AG09309 (cell line): ENCODE results near the gene SIRT2.
A peak's percentile ranks its signal among the peaks of the same experiment; 100 is the strongest.
"Not testable (repeated sequence)": the region's sequence is repeated elsewhere in the genome, so short reads cannot be mapped to it uniquely, and the experiment has no call there.

Experiments used
- DNase-seq: peaks from one replicate; pipeline ENCODE4 v3.0.0-alpha.2; 2010; ENCODE audit warnings: low read depth
- H3K4me3 ChIP-seq: 2 replicates; pipeline ENCODE4 v1.5.1; 2011; ENCODE audit warnings: mild to moderate bottlenecking, low read depth, low read length, moderate library complexity; ENCODE audit not compliant: control insufficient read depth
- TF ChIP-seq, protein P1 (sequence below): IDR thresholded peaks from 2 replicates; pipeline ENCODE4 v1.5.1; 2011; ENCODE audit warnings: mild to moderate bottlenecking, low read depth, low read length, inconsistent platforms; ENCODE audit not compliant: insufficient read depth, control insufficient read depth; ENCODE audit errors: missing control alignments

SIRT2 gene

DNA sequence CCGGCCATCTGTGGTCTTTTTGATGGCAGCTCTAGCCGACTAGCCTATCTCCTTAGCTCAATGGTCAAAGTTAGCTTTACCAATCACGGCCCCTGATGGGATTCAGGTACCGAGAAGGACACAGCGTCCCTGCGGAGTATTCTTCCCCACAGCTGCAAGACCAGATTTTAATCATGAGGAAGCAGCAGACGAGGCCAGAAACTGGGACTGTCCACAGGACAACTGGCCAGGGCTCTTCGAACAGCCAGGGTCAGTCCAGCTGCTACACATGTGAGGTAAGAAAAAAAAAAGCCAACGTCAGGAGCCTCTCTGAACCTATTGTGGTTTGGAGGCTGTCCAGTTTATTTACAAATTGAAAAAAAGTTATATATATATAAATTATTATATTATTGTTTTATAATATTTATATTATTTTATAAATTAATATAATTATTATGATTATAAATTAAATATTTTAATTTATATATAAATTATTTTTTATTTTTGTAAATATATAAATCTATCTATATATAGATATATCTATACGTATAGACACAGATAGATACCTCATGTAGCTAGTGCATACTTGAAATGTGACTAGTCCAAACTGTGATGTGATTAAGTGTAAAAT, 32.1 kb downstream of the SIRT2 start:
- H3K4me3 ChIP-seq, result no peak overlapping the region
- TF ChIP-seq, protein P1, sequence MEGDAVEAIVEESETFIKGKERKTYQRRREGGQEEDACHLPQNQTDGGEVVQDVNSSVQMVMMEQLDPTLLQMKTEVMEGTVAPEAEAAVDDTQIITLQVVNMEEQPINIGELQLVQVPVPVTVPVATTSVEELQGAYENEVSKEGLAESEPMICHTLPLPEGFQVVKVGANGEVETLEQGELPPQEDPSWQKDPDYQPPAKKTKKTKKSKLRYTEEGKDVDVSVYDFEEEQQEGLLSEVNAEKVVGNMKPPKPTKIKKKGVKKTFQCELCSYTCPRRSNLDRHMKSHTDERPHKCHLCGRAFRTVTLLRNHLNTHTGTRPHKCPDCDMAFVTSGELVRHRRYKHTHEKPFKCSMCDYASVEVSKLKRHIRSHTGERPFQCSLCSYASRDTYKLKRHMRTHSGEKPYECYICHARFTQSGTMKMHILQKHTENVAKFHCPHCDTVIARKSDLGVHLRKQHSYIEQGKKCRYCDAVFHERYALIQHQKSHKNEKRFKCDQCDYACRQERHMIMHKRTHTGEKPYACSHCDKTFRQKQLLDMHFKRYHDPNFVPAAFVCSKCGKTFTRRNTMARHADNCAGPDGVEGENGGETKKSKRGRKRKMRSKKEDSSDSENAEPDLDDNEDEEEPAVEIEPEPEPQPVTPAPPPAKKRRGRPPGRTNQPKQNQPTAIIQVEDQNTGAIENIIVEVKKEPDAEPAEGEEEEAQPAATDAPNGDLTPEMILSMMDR, result no peak
- no peak for DNase-seq

DNA sequence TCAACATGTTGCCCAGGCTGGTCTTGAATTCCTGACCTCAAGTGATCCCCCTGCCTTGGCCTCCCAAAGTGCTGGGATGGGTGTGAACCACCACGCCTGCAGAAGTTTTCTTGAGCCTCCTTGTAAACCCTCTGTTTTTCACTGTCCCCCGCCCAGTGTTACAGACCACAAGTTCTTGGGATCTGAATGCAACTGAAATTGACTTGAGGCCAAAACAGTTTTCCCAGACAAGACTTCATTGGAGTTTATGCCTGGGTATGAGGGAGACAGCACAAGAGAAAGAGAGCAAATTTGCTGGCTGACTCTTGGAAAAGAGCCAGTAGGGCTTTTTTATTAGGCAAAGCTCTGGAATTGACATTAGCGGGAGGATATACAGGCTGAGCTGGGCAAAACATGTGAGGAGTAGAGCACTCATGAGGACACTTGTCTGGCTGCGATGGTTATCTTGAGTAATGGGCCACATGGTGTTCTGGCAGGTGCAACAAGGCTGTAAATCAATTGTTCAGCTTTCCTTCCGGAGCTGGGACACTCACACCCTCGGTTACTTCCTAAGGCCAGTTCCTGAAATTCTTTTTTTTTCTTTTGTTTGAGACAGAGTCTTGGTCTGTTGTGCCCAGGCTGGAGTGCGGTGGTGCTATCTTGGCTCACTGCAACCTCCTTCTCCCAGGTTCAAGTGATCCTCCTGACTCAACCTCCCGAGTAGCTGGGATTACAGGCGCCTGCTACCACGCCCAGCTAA, 36.9 kb downstream of the SIRT2 start:
- DNase-seq, result peak; percentile 59
- no peak overlapping the region for H3K4me3 ChIP-seq
- TF ChIP-seq, protein P1, result no peak

- DNase-seq, result no peak
- H3K4me3 ChIP-seq, result no peak overlapping the region
- TF ChIP-seq, protein P1, result no peak
Measured at GRCh38 chr19:38861368-38861767, 38.0 kb downstream of the SIRT2 start.

- not testable (repeated sequence) for H3K4me3 ChIP-seq, DNase-seq
Measured at GRCh38 chr19:38859631-38860204, 39.7 kb downstream of the SIRT2 start.

DNA sequence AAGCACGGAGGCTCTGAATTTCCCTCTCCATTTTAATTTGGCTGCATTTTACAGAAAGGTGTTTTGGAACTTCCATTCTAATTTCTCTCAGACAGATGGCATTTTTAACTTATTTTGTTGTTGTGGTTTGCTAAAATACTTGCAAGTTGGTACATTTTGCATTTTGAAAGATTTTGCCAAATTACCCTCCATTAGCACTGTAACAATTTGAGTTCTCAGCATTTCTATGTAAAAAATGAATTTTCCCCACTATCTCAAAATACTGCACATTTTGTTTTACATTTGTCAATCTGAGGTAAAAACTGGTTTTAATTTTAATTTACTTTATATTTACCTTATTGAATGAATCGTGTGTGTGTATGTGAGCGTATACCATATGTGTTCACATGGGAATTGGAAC, 42.6 kb downstream of the SIRT2 start:
- no peak overlapping the region for H3K4me3 ChIP-seq
- TF ChIP-seq, protein P1, result no peak
- no peak for DNase-seq

- DNase-seq, H3K4me3 ChIP-seq: not testable (repeated sequence)
Measured at GRCh38 chr19:38855751-38856150, 43.7 kb downstream of the SIRT2 start.

DNA sequence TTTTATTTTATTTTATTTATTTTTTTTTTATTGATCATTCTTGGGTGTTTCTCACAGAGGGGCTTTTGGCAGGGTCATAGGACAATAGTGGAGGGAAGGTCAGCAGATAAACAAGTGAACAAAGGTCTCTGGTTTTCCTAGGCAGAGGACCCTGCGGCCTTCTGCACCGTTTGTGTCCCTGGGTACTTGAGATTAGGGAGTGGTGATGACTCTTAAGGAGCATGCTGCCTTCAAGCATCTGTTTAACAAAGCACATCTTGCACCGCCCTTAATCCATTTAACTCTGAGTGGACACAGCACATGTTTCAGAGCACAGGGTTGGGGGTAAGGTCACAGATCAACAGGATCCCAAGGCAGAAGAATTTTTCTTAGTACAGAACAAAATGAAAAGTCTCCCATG, 44.5 kb downstream of the SIRT2 start:
- not testable (repeated sequence) for DNase-seq, H3K4me3 ChIP-seq

GRCh38 chr19:38853214-38853613, 46.2 kb downstream of the SIRT2 start:
- H3K4me3 ChIP-seq, result peak overlapping the region; percentile 79
- no peak for DNase-seq
- TF ChIP-seq, protein P1, result no peak
